ENCODE data around the gene INSC. TPM values are rescaled to one million over a fixed set of nuclear protein-coding genes. Genes with fewer than 3 reads are reported as not detected.

INSC gene
- total RNA-seq, 4 donors from 2014 or later = 1.3 to 11.4 (median 2.6) TPM

GRCh38 chr11:15073361-15074205 lies 41.1 kb upstream of the INSC start, which contains the start of gene CALCB:
Gene CALCB, plus strand, starts transcription at chr11:15073593. Its CDS starts 1,126 bp downstream, at chr11:15074719.
- WGBS, 2 donors (ENCODE audit: low coverage in 1 of 2) = 1 to 6% methylated on average over 9 to 17 of the region's 60 CpGs
- peak within 1 kb of the TSS in 1 of 2 donors; percentile 43 for H3K4me3 ChIP-seq
- H3K27ac ChIP-seq = no peak within 1 kb of the TSS
- peaks cover 0 to 9% (median 0%) of the 10 kb centered on the region in 3 donors for H3K9me3 ChIP-seq
- peaks cover 59% of the 10 kb centered on the region for H3K27me3 ChIP-seq
- H3K36me3 ChIP-seq = no peaks in the 10 kb centered on the region
- TF ChIP-seq CTCF (IDR thresholded peaks at IDR 0.05) = no peak
- TF ChIP-seq POLR2A (IDR thresholded peaks at IDR 0.05) = no peak
- no peak for TF ChIP-seq POLR2AphosphoS5 (IDR thresholded peaks at IDR 0.05)
- TF ChIP-seq EP300 (IDR thresholded peaks at IDR 0.05) = no peak
- H3K4me1 ChIP-seq = peaks cover 0 to 23% (median 20%) of the 10 kb centered on the region in 3 donors
- ATAC-seq = peak; percentile 8

- WGBS, 2 donors (ENCODE audit: low coverage in 1 of 2) = 2 to 23% methylated on average over 9 to 10 of the region's 33 CpGs
- H3K4me3 ChIP-seq = peak overlapping the region in 1 of 2 donors; percentile 43
These were observed 40.2 kb upstream of the INSC start for GRCh38 chr11:15074206-15075161.

GRCh38 chr11:15075162-15075526 lies 39.6 kb upstream of the INSC start:
- 26% methylated on average over 4 of the region's 4 CpGs; no CpG with 5 or more reads in 1 of the 2 donors for WGBS, 2 donors (ENCODE audit: low coverage in 1 of 2)

More at GRCh38 chr11:15074206-15075161, 40.2 kb upstream of the INSC start:
- peak; percentile 67 for ATAC-seq
- Histone ChIP-seq H3K9me3 (peaks cover 0 to 9% (median 0%) of the 10 kb centered on the region in 3 donors), H3K27me3 (peaks cover 59% of the 10 kb centered on the region), H3K27ac (no peak overlapping the region), H3K4me1 (peaks cover 0 to 23% (median 20%) of the 10 kb centered on the region in 3 donors), H3K36me3 (no peaks in the 10 kb centered on the region)
- no peak for TF ChIP-seq POLR2A (IDR thresholded peaks at IDR 0.05)
- peak in 3 of 4 experiments; percentile 54 to 79 (median 59) for TF ChIP-seq CTCF (IDR thresholded peaks at IDR 0.05)
- TF ChIP-seq POLR2AphosphoS5 (IDR thresholded peaks at IDR 0.05) = no peak

GRCh38 chr11:15091175-15091574 lies 23.5 kb upstream of the INSC start:
- Histone ChIP-seq H3K9me3 (peaks cover 0 to 17% (median 0%) of the 10 kb centered on the region in 3 donors), H3K4me3 (no peak overlapping the region), H3K27me3 (no peaks in the 10 kb centered on the region), H3K27ac (no peak overlapping the region), H3K4me1 (no peaks in the 10 kb centered on the region), H3K36me3 (no peaks in the 10 kb centered on the region)
- no peak for TF ChIP-seq EP300 (IDR thresholded peaks at IDR 0.05)
- no peak for TF ChIP-seq POLR2A (IDR thresholded peaks at IDR 0.05)
- no peak for TF ChIP-seq POLR2AphosphoS5 (IDR thresholded peaks at IDR 0.05)
- TF ChIP-seq CTCF (IDR thresholded peaks at IDR 0.05) = no peak
- no peak for ATAC-seq

More at GRCh38 chr11:15075162-15075526, 39.6 kb upstream of the INSC start:
- Histone ChIP-seq H3K4me3 (no peak overlapping the region), H3K4me1 (peaks cover 0 to 23% (median 20%) of the 10 kb centered on the region in 3 donors), H3K27me3 (peaks cover 59% of the 10 kb centered on the region), H3K36me3 (no peaks in the 10 kb centered on the region), H3K9me3 (peaks cover 0 to 2% (median 0%) of the 10 kb centered on the region in 3 donors), H3K27ac (no peak overlapping the region)
- TF ChIP-seq EP300 (IDR thresholded peaks at IDR 0.05) (no peak), CTCF (IDR thresholded peaks at IDR 0.05) (no peak), POLR2A (IDR thresholded peaks at IDR 0.05) (no peak), POLR2AphosphoS5 (IDR thresholded peaks at IDR 0.05) (no peak)
- no peak for ATAC-seq

Measured in gastroesophageal sphincter (tissue), 4 donors.